HG02678 (cell line): ENCODE data around the gene ABHD8.

Experiments
- ATAC-seq: cut with Tn5 transposase; IDR thresholded peaks from one replicate; pipeline ENCODE4 v1.9.1; 2021; ENCODE audit warnings: mild to moderate bottlenecking, moderate library complexity; ENCODE audit not compliant: unreplicated experiment

Gene ABHD8

GRCh38 chr19:17303167-17303939 lies at the start of gene ABHD8:
TSS of gene ABHD8 (minus strand) at chr19:17303425. CDS start at chr19:17301616, 1,809 bp downstream.
- peak; percentile 62 for ATAC-seq

- ATAC-seq = no peak
These were observed 49.5 kb upstream of the ABHD8 start for GRCh38 chr19:17352608-17353280.

DNA sequence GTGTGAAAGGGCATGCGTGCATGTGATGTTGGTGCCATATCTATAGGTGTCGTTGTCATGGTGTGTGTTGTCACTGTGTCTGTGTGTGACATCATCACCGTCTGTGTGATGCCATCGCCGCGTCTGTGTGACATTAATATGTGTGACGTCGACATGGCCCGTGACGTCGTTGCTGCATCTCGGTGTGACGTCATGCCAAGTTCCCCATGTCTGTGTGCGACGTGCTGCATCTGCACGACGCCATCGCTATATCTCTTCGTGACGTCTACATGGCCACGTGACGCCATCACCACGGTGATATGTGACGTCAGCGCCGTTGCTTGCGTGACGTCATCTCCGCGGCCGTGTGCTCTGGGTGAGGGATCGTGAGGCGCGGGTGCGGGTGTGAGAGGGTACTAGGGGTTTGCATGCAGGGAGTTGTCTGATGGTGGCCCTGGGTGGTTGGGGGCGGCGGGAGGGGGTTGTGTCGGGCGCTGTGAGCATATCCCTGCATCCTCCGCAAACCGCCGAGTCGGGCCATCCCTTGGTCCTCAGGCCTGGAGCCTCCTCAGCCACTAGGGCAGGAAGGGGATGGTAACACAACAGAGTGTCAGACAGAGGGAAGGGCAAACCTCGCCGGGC lies 48.7 kb upstream of the ABHD8 start:
- no peak for ATAC-seq

- ATAC-seq = no peak
These were observed 45.5 kb upstream of the ABHD8 start for GRCh38 chr19:17348700-17349099.

GRCh38 chr19:17347877-17348276 lies 44.7 kb upstream of the ABHD8 start:
- ATAC-seq = no peak

DNA sequence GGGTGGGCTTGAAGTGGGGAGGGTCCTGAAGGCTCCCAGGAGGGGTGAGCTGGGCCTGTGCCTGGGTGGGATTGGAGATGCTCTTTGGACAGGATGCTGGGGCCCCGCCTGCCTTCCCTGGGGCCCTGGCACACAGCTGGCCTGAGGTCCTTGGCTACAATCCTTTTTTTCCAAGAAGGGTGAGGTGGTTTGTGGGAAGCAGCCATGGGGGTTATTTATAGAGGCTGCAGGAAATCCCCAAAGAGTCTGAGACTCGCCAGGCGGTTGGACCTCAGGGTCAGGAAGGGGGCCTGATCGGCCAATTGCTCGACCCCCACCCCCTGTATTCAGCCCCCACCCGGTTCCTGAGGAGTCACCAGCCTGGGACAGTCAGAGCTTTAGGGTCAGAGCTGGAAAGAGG lies 44.1 kb upstream of the ABHD8 start:
- ATAC-seq = no peak

DNA sequence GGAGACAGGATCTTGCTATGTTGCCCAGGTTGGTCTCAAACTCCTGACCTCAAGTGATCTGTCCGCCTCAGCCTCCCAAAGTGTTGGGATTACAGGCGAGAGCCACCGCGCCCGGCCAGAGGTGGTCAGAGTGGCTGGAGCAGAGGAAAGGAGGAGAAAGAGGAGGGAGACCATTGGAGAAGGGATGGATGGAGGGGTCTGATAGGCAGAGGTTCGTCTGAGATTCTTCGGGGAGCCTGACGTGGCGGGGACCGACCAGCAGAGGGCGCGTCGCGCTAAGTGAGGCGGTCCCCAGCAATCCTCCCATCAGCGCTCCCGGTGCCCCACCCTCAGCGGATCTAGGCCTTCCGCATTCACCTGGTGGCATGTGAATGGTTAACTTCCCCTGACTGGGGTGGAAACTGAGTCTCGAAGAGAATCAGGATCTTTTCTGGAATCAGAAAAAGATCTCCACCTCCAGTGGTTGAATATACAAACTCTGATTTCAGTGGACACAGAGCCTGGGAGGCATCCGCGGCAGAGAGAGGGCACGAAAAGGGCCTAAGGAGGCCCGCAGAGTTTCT lies 43.0 kb upstream of the ABHD8 start:
- peak; percentile 47 for ATAC-seq

GRCh38 chr19:17341845-17342244 lies 38.6 kb upstream of the ABHD8 start:
- no peak for ATAC-seq

- no peak for ATAC-seq
These were observed 38.2 kb upstream of the ABHD8 start for GRCh38 chr19:17341386-17341785.

DNA sequence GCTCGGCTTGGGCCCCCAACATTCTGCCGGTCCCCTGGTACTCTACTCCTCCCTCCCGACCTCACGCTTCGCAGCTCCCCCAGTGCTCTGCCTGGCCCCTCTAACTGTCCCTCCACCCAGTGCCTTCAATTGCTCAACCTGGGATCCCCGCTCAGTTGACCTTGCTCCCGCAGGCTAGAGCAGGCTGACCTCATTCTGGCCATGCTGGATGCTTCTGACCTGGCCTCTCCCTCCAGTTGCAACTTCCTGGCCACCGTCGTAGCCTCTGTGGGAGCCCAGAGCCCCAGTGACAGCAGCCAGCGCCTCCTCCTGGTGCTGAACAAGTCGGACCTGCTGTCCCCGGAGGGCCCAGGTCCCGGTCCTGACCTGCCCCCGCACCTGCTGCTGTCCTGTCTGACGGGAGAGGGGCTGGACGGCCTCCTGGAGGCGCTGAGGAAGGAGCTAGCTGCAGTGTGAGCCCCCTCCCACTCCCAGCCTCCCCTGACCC lies 37.7 kb upstream of the ABHD8 start:
- ATAC-seq = no peak

DNA sequence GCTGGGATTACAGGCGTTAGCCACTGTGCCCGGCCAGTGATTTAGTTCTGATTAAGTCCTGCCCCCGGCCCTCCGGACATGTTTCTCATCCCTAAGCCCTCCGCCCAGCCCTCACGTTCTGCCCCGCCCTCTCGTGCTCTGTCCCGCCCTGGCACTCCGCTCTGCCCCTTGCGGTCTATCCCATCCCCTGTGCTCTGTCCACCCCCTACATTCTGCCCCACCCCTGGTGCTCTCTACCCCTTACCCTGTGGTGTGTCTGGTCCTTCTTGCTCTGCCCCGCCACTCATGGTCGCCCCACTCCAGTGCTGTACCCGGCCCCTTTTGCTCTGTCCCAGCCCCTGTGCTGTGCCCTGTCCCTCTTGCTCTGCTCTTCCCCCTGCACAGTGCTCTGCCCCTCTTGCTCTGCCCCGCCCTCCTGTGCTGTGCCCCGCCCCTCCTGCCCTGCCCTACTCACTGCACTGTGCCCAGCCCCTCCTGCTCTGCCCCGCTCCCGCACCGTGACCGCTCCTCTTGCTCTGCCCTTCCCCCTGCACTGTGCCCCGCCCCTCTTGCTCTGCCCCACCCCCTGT lies 37.2 kb upstream of the ABHD8 start:
- ATAC-seq = no peak

DNA sequence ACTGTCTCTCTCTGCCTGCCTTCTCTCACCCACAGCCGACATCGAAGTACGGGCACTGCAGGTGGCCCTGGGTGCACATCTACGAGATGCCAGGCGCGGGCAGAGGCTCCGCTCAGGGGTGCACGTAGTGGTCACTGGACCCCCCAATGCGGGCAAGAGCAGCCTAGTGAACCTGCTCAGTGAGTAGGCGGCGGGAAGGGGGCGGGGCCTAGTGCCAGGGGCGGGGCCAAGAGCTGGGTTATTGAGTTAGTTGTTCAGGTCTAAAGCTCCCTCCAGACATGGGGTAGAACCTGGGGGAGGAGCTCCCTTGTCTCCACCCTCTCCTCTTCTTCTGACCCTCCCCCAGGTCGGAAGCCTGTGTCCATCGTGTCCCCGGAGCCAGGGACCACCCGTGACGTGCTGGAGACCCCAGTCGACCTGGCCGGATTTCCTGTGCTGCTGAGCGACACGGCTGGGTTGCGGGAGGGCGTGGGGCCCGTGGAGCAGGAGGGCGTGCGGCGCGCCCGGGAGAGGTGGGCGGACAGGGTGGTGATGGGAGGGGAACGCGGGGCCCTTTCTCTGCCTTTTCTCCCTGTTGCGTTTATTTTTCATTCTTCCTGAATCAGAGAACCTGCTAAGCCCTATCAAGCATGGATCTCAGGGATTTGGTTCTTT lies 36.0 kb upstream of the ABHD8 start:
- no peak for ATAC-seq

DNA sequence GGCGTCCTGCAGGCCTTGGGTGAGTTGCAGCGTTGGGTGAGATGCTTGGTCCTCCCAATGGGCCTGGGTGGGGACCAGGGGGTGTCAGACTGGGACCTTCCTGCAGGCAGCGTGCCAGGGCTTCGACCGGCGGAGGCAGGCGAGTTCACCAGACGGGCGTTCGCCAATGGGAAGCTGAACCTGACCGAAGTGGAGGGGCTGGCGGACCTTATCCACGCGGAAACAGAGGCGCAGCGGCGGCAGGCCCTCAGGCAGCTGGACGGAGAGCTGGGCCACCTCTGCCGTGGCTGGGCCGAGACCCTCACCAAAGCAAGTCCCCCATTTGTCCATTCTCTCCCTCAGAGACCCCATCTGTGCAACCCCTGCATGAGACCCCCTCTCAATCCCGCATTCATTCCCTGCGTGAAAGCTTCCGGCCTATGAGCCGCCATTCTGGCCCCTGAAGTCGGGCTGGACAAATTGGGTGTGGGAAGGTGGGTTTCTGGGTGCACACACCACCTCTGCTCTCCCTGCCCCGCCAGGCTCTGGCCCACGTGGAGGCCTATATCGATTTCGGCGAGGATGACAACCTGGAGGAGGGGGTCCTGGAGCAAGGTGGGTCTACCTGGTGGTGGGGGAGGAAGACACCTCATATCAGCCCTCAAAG lies 35.3 kb upstream of the ABHD8 start:
- no peak for ATAC-seq

DNA sequence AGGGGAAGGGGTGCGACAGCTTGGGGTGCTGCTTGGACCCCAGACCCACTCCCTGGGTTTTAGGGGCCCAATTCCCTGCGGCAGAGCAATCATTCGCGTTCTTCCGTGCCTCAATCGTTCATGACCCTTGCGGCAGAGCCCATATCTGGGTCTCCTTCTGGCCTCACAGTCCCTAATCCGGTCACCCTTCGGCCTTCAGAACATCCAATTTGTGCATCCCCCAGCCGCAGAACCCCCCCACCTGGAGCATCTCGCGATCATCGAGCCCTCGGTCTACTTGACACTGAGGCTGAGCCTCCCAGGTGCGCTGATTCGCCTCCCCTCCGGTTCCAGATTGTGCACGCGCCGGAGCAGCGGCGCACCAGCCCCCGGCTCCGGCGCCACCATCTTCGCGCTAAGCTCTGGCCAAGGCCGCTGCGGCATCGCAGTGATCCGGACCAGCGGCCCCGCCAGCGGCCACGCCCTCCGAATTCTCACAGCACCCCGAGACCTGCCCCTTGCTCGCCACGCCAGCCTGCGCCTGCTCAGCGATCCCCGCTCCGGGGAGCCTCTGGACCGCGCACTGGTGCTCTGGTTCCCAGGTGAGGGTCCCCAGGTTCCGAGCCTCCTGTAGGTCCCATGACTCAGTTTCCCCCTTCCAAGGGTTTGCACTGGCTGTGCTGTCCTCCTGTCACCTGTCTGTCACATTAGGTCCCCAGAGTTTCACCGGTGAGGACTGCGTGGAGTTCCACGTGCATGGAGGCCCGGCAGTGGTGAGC lies 34.6 kb upstream of the ABHD8 start:
- no peak for ATAC-seq

DNA sequence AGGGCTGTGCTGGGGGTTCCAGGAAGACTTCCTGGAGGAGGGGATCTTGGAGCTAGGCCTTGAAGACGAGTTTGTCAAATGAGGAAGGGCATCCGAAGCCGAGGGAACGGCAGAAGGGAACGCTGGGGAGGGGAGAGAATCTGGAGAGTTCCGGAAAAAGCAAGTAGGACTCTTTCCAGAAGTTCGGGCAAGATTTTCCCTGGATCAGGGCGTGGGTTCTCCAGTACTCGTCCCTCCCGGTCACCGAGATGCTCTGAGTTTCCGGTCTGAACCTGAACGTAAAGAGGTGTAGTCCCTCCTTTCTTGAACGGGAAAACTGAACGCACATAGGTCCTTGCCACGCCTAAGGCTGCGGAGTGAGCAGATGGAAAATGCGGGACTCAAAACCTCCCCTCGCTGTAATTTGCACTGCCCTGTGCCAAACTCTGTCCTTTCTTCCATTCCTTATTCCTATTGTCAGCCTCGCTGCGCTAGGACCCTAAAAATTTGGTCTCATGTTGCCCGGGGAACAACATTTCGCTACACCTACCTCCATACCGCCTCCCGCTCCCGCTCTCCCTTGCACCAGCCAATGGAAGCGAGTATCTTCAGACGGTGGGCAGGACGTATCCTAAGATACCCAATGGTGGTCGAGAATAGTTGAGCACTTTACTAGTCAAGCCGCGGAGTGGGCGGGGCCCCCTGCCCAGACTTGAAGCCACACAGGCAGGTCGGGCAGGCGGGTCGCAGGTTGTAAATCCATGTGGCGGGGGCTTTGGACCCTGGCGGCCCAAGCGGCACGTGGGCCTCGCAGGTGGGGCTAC lies 33.8 kb upstream of the ABHD8 start, which contains the start of gene GTPBP3:
Gene GTPBP3, plus strand, starts transcription at position 682 of the 803 bp plus-strand sequence. Its CDS starts 59 bp downstream, at position 741.
- ATAC-seq = peak; percentile 81

DNA sequence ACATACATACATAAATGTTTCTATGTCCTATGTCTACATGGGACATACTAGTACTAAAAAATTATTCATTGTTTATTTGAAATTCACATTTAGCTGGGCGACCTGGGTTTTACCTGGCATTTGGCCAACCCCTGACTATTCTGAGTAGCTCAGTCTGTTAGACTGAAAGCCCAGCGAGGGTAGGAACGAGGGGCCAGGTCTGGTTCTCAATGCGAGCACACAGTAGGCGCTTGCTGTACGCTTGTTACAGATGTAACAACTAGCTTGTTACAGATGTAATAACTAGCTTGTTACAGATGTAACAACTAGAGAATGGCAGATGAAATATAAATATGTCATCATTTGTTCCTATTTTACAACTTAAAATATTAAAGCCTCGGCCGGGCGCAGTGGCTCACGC lies 32.4 kb upstream of the ABHD8 start:
- ATAC-seq = no peak

- peak; percentile 53 for ATAC-seq
These were observed 31.5 kb upstream of the ABHD8 start, which contains the start of gene ANO8 for GRCh38 chr19:17334414-17335409. TSS of gene ANO8 (minus strand) at chr19:17334855. CDS start at chr19:17334670, 185 bp downstream.
